HepG2 (cell line): Measurements from ENCODE around the gene EMILIN1. TPM values are rescaled to one million over a fixed set of nuclear protein-coding genes. Genes with fewer than 3 reads are reported as not detected.

Experiments used
- ATAC-seq: fragments of 200-7000 bp; cut with Tn5 transposase; 3 replicates; pipeline ENCODE4 v1.9.1; 2020; ENCODE audit warnings: mild to moderate bottlenecking, moderate library complexity
- BruUV-seq: library from RNA; stranded (reverse); fragments of 400-500 nt; replicated peaks from 2 replicates; lab custom pipeline; 2021; lab: Mats Ljungman, UMichigan
- CTCF ChIA-PET: fragments of 300-600 bp; formaldehyde crosslinking; extraction: SDS; loops from one replicate; lab custom pipeline; 2021; ENCODE audit warnings: low total read pairs, inconsistent platforms, low intra/inter-chr PET ratio; lab: Yijun Ruan, JAX
- POLR2A ChIA-PET: fragments of 350-600 bp; sonication (Branson Sonifier 250); formaldehyde crosslinking; loops from one replicate; lab custom pipeline; 2020; ENCODE audit warnings: antibody characterized with exemption, inconsistent platforms; lab: Yijun Ruan, JAX
- DNase-seq: peaks from one replicate; pipeline ENCODE4 v3.0.0-alpha.2; 2015; ENCODE audit warnings: low spot score
- FAIRE-seq: peaks from 3 replicates; lab custom pipeline; 2011; peaks lifted over from hg19 to GRCh38; lab: Jason Lieb, UNC
- H2AFZ ChIP-seq: one replicate; pipeline ENCODE4 v1.6.1; 2011; ENCODE audit warnings: low read length, inconsistent platforms
- H3K27ac ChIP-seq: fragments of 300-600 bp; 3 replicates; pipeline ENCODE4 v1.8.0; 2011; ENCODE audit warnings: mixed run types, mild to moderate bottlenecking, mixed read lengths, low read length, inconsistent platforms; ENCODE audit not compliant: insufficient read depth; ENCODE audit errors: extremely low read length
- H3K27me3 ChIP-seq, 2 experiments: fragments of 200-600 bp in 1 of 2; 2 replicates in 1 of 2; 3 replicates in 1 of 2; pipeline versions ENCODE4 v1.6.0 to v1.8.0; 2011; ENCODE audit warnings: low read length in 2 of 2, mild to moderate bottlenecking in 2 of 2, moderate library complexity in 2 of 2, inconsistent platforms in 1 of 2; ENCODE audit not compliant: insufficient read depth in 2 of 2, control insufficient read depth in 1 of 2
- H3K36me3 ChIP-seq, 2 experiments: fragments of 200-600 bp in 1 of 2; replicated peaks in 1 of 2; 2 replicates in 1 of 2; 3 replicates in 1 of 2; pipeline versions ENCODE4 v1.5.1 to v1.8.0; 2011; ENCODE audit warnings: low read length in 2 of 2, inconsistent platforms in 1 of 2; ENCODE audit not compliant: insufficient read depth in 2 of 2, control insufficient read depth in 1 of 2
- H3K4me1 ChIP-seq: 2 replicates; pipeline ENCODE4 v1.5.1; 2012; ENCODE audit warnings: low read length, inconsistent platforms; ENCODE audit not compliant: insufficient read depth
- H3K4me2 ChIP-seq: 2 replicates; pipeline ENCODE4 v1.6.0; 2011; ENCODE audit warnings: low read depth, low read length, inconsistent platforms
- H3K4me3 ChIP-seq, 3 experiments: fragments of 200-600 bp in 1 of 3; sonication (generic), shearing (Covaris generic) in 1 of 3; replicated peaks in 1 of 3; 2 replicates each; pipeline ENCODE4 v1.5.1; 2011 to 2016; ENCODE audit warnings: low read length in 3 of 3, inconsistent platforms in 2 of 3, low read depth in 2 of 3, mild to moderate bottlenecking in 2 of 3, control low read depth in 1 of 3, mixed read lengths in 1 of 3; ENCODE audit not compliant: insufficient read depth in 1 of 3
- H3K79me2 ChIP-seq: one replicate; pipeline ENCODE4 v1.6.1; 2011; ENCODE audit warnings: low read length, inconsistent platforms; ENCODE audit not compliant: insufficient read depth
- H3K9ac ChIP-seq: 2 replicates; pipeline ENCODE4 v1.6.0; 2011; ENCODE audit warnings: mild to moderate bottlenecking, low read depth, low read length, inconsistent platforms; ENCODE audit not compliant: insufficient read depth
- H3K9me3 ChIP-seq: 2 replicates; pipeline ENCODE4 v1.5.1; 2012; ENCODE audit warnings: mild to moderate bottlenecking, low read length
- H4K20me1 ChIP-seq: 2 replicates; pipeline ENCODE4 v1.6.0; 2011; ENCODE audit warnings: inconsistent platforms, mild to moderate bottlenecking, low read length, moderate library complexity; ENCODE audit not compliant: insufficient read depth
- CBFB ChIP-seq: sonication (generic); formaldehyde crosslinking; IDR thresholded peaks from 2 replicates; pipeline ENCODE4 v1.4.0; 2020; ENCODE audit warnings: missing genetic modification reagents
- CHCHD3 ChIP-seq: sonication (generic); formaldehyde crosslinking; IDR thresholded peaks from 2 replicates; pipeline ENCODE4 v1.8.0; 2022; ENCODE audit warnings: mild to moderate bottlenecking, missing genetic modification reagents, moderate library complexity
- CSRNP2 ChIP-seq: sonication (generic); formaldehyde crosslinking; conservative IDR thresholded peaks from 2 replicates; pipeline ENCODE4 v1.8.0; 2022; ENCODE audit warnings: low read depth, missing genetic modification reagents
- ETV5 ChIP-seq: IDR thresholded peaks from 2 replicates; pipeline ENCODE4 v1.6.1; 2018; ENCODE audit warnings: missing biosample characterization, missing genetic modification reagents, inconsistent platforms, borderline replicate concordance
- GATAD1 ChIP-seq: IDR thresholded peaks from 2 replicates; pipeline ENCODE4 v1.6.1; 2016; ENCODE audit warnings: missing genetic modification reagents, missing compliant biosample characterization
- GPN1 ChIP-seq: sonication (generic); formaldehyde crosslinking; IDR thresholded peaks from 2 replicates; pipeline ENCODE4 v1.5.1; 2020; ENCODE audit warnings: missing genetic modification reagents, borderline replicate concordance
- HOXA3 ChIP-seq: sonication (generic); formaldehyde crosslinking; IDR thresholded peaks from 2 replicates; pipeline ENCODE4 v1.5.0; 2020; ENCODE audit warnings: missing genetic modification reagents
- KLF13 ChIP-seq: sonication (generic); formaldehyde crosslinking; IDR thresholded peaks from 2 replicates; pipeline ENCODE4 v1.4.0; 2020; ENCODE audit warnings: mild to moderate bottlenecking, missing genetic modification reagents
- KLF6 ChIP-seq: IDR thresholded peaks from 2 replicates; pipeline ENCODE4 v1.8.0; 2016; ENCODE audit warnings: missing biosample characterization, missing genetic modification reagents
- MTA1 ChIP-seq: sonication (generic); formaldehyde crosslinking; IDR thresholded peaks from 2 replicates; pipeline ENCODE4 v1.4.0; 2020; ENCODE audit warnings: missing genetic modification reagents, mild to moderate bottlenecking, borderline replicate concordance
- NCOA5 ChIP-seq: sonication (generic); formaldehyde crosslinking; IDR thresholded peaks from 2 replicates; pipeline ENCODE4 v1.4.0; 2020; ENCODE audit warnings: missing genetic modification reagents
- NR2F6 ChIP-seq, 2 experiments: IDR thresholded peaks; 2 replicates each; pipeline ENCODE4 v1.6.1; 2016; ENCODE audit warnings: antibody characterized with exemption in 1 of 2, mild to moderate bottlenecking in 1 of 2
- ONECUT2 ChIP-seq: sonication (generic); formaldehyde crosslinking; IDR thresholded peaks from 2 replicates; pipeline ENCODE4 v1.4.0; 2020; ENCODE audit warnings: missing genetic modification reagents
- SRF ChIP-seq: IDR thresholded peaks from 2 replicates; pipeline ENCODE4 v1.6.1; 2011; ENCODE audit warnings: mild to moderate bottlenecking, low read depth, low read length, moderate library complexity
- U2AF2 ChIP-seq: fragments of 200-400 bp; formaldehyde crosslinking; IDR thresholded peaks from 2 replicates; pipeline ENCODE4 v1.6.1; 2017; ENCODE audit warnings: low read depth, mild to moderate bottlenecking, low read length
- YEATS2 ChIP-seq: sonication (generic); formaldehyde crosslinking; IDR thresholded peaks from 2 replicates; pipeline ENCODE4 v1.4.0; 2020; ENCODE audit warnings: missing genetic modification reagents, borderline replicate concordance
- ZFP90 ChIP-seq: sonication (generic); formaldehyde crosslinking; IDR thresholded peaks from 2 replicates; pipeline ENCODE4 v1.8.0; 2022; ENCODE audit warnings: missing genetic modification reagents, mild to moderate bottlenecking, inconsistent platforms, borderline replicate concordance
- ZNF264 ChIP-seq: sonication (generic); formaldehyde crosslinking; IDR thresholded peaks from 2 replicates; pipeline ENCODE4 v1.4.0; 2020; ENCODE audit warnings: missing genetic modification reagents
- ZNF350 ChIP-seq: sonication (generic); formaldehyde crosslinking; IDR thresholded peaks from 2 replicates; pipeline ENCODE4 v1.4.0; 2020; ENCODE audit warnings: mild to moderate bottlenecking, low read depth, missing genetic modification reagents, borderline replicate concordance
- ZNF678 ChIP-seq: sonication (generic); formaldehyde crosslinking; IDR thresholded peaks from 2 replicates; pipeline ENCODE4 v1.4.0; 2020; ENCODE audit warnings: mild to moderate bottlenecking, missing genetic modification reagents
- ZNF775 ChIP-seq: sonication (generic); formaldehyde crosslinking; IDR thresholded peaks from 2 replicates; pipeline ENCODE4 v1.4.0; 2020; ENCODE audit warnings: missing genetic modification reagents, mild to moderate bottlenecking, moderate library complexity, borderline replicate concordance
- WGBS: methylation state at CpG from one replicate; pipeline ENCODE4 v1.1.6; 2017; ENCODE audit warnings: low lambda C conversion rate; 5-methylcytosine and 5-hydroxymethylcytosine counted together
- in situ Hi-C: cut with HindIII; loops from 2 replicates; pipeline ENCODE4 v1.10.0; 2017; ENCODE audit warnings: low pct_unique_long_range_greater_than_20kb; ENCODE audit not compliant: extremely low pct_ligation_motif_present
- intact Hi-C: fragments of 100-400 bp; cut with micrococcal nuclease; formaldehyde crosslinking; loops from one replicate; pipeline ENCODE4 v1.10.0; 2022; ENCODE audit not compliant: unreplicated experiment
- polyA plus RNA-seq, 8 experiments: library from polyadenylated mRNA; depleted of rRNA in 3 of 8; stranded (reverse) in 7 of 8; unstranded in 1 of 8; fragments of >200 nt; fragmentation: Illumina TruSeq in 4 of 8; extraction: Trizol in 4 of 8; gene quantifications; 2 replicates each; pipeline versions ENCODE4 v1.2.1 to v1.2.3, GENCODE V29; 2011 to 2016; ENCODE audit warnings: low read depth in 4 of 8, missing spikeins in 1 of 8, mixed read lengths in 1 of 8; ENCODE audit not compliant: insufficient read depth in 1 of 8
- total RNA-seq, 5 experiments: library from RNA; depleted of rRNA; stranded (reverse); fragments of >200 nt; fragmentation: Illumina TruSeq; extraction: Trizol; gene quantifications; 2 replicates each; pipeline ENCODE4 v1.2.3, GENCODE V29; 2016; ENCODE audit warnings: low read depth in 1 of 5

Gene EMILIN1
- total and polyA plus RNA-seq, 2 of the 13 experiments (the other 11 are each of a cell fraction or from before 2014, with no cell fraction given): 8.1 to 9.7 TPM

- peak within 1 kb of the TSS; percentile 53 to 82 (median 60) for H3K4me3 ChIP-seq
- DNase-seq (no peak), ATAC-seq (peak; percentile 40), FAIRE-seq (no peak)
- intact Hi-C loops (loop anchor here (5.0 kb wide), 1 partner anchor 74 kb away; no protein-coding TSS in a partner anchor), in situ Hi-C loops (no loop called here)
- WGBS: 44% methylated on average over 40 of the region's 84 CpGs
- BruUV-seq: no TSS peak
- H3K4me2 ChIP-seq: peak within 1 kb of the TSS; percentile 92
- H3K27me3 ChIP-seq: peaks cover 2 to 40% of the 10 kb centered on the region in 2 experiments; a peak in 4 of 5 replicates
- CTCF ChIA-PET: no interaction called here
- H3K27ac ChIP-seq: no peak within 1 kb of the TSS
- H3K9ac ChIP-seq: peak within 1 kb of the TSS; percentile 70
- peaks cover 64% of the 10 kb centered on the region for H3K4me1 ChIP-seq
- H3K36me3 ChIP-seq: no peaks in the 10 kb centered on the region
- H4K20me1 ChIP-seq: no peaks in the 10 kb centered on the region
- POLR2A ChIA-PET: interaction anchor here (0.7 to 1.7 kb wide), 6 partner anchors 11 to 93 kb away, joined by 3 to 11 read pairs (median 4); partner anchors contain the start of genes ATRAID, PREB and SLC5A6
- H3K79me2 ChIP-seq: no peaks in the 10 kb centered on the region
- H2AFZ ChIP-seq: no peak within 1 kb of the TSS
- no peaks in the 10 kb centered on the region for H3K9me3 ChIP-seq
- TF ChIP-seq ONECUT2 (no peak), MTA1 (CRISPR knock-in tag) (peak; percentile 56; the same call in 1 of the 2 replicates), ZNF775 (CRISPR knock-in tag) (no peak), ZNF350 (CRISPR knock-in tag) (no peak), KLF13 (no peak), NR2F6 (IDR thresholded peaks at IDR 0.05) (no peak), NR2F6 (CRISPR knock-in tag; IDR thresholded peaks at IDR 0.05) (no peak), YEATS2 (CRISPR knock-in tag) (no peak), GATAD1 (CRISPR knock-in tag) (no peak), ZNF678 (CRISPR knock-in tag) (no peak), KLF6 (CRISPR knock-in tag) (peak; percentile 45; the same call in 1 of the 2 replicates), NCOA5 (CRISPR knock-in tag) (no peak), CHCHD3 (CRISPR knock-in tag) (no peak), CBFB (CRISPR knock-in tag) (no peak), SRF (no peak), U2AF2 (no peak), GPN1 (CRISPR knock-in tag) (no peak), ZFP90 (CRISPR knock-in tag) (no peak), CSRNP2 (CRISPR knock-in tag) (0 out of 2 replicates have a peak, but pooled peaks have one; percentile 71), ZNF264 (no peak), ETV5 (CRISPR knock-in tag) (0 out of 2 replicates have a peak, but pooled peaks have one; percentile 13), HOXA3 (peak; percentile 74)
Observed at GRCh38 chr2:27118525-27119329, 40.3 kb downstream of the EMILIN1 start, which contains the start of gene CGREF1. CGREF1 (minus strand) TSS chr2:27119128; CDS start chr2:27104366, 14,762 bp downstream.
